Dendritic cell treated with granulocyte-macrophage colony-stimulating factor and Interleukin-4, amounts not matched to agents 40 ng/mL and 50 ng/mL, for 4 days (primary cell): ENCODE data around the gene PCGF2.

Experiments used
- H3K27ac Mint-ChIP-seq: one replicate; pipeline ENCODE4 v1.8.0; 2022; ENCODE audit warnings: mild to moderate bottlenecking, mixed read lengths
- H3K27me3 Mint-ChIP-seq: one replicate; pipeline ENCODE4 v1.8.0; 2022; ENCODE audit warnings: mild to moderate bottlenecking, mixed read lengths
- H3K36me3 Mint-ChIP-seq: one replicate; pipeline ENCODE4 v1.8.0; 2022; ENCODE audit warnings: low read depth, mixed read lengths
- H3K4me1 Mint-ChIP-seq: one replicate; pipeline ENCODE4 v1.8.0; 2022; ENCODE audit warnings: low read depth, mixed read lengths
- H3K4me3 Mint-ChIP-seq: one replicate; pipeline ENCODE4 v1.8.0; 2022; ENCODE audit warnings: mild to moderate bottlenecking, moderate library complexity, mixed read lengths
- H3K9me3 Mint-ChIP-seq: one replicate; pipeline ENCODE4 v1.8.0; 2022; ENCODE audit warnings: mixed read lengths
- intact Hi-C: fragments of 100-400 bp; cut with micrococcal nuclease; formaldehyde crosslinking; loops from one replicate; pipeline ENCODE4 v1.15.0; 2022

PCGF2 gene

DNA sequence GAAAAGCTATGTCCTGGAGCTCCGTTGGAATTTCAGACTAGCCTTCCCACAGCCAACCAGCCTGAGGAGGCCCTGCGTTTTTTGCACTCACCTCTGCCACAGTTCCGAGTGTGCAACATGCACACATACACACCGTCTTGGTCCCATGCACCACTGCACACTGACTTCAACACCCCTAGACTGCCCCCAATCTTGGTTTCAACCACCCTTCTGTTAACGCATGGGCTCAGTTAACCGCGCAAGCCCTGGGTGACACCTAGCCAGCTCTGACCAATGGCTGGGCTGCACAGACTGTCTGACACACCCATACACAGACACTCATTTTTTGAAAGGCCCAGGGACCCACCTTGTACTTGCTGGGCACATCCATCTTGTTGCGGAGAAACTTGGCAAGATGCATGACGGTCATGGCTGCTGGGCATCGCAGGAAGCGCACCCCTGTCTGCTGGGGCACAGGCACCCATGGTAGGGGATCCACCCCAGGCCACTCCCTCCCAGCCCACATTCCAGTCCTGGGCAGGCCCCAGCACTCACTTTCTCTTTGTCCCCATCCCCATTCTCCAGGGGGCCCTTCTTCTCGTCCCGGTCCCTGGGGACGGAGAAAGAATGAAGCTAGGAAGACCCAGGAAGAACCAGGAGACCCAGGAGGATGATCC, 10.0 kb downstream of the PCGF2 start:
- H3K36me3 Mint-ChIP-seq = peaks cover 16% of the 10 kb centered on the region
- H3K4me3 Mint-ChIP-seq = no peak overlapping the region
- intact Hi-C loops = loop anchor here (10.0 kb wide), 1 partner anchor 183 kb away; no protein-coding TSS in a partner anchor
- peaks cover 25% of the 10 kb centered on the region for H3K4me1 Mint-ChIP-seq
- H3K27ac Mint-ChIP-seq = no peak overlapping the region
- peaks cover 58% of the 10 kb centered on the region for H3K27me3 Mint-ChIP-seq
- no peaks in the 10 kb centered on the region for H3K9me3 Mint-ChIP-seq

DNA sequence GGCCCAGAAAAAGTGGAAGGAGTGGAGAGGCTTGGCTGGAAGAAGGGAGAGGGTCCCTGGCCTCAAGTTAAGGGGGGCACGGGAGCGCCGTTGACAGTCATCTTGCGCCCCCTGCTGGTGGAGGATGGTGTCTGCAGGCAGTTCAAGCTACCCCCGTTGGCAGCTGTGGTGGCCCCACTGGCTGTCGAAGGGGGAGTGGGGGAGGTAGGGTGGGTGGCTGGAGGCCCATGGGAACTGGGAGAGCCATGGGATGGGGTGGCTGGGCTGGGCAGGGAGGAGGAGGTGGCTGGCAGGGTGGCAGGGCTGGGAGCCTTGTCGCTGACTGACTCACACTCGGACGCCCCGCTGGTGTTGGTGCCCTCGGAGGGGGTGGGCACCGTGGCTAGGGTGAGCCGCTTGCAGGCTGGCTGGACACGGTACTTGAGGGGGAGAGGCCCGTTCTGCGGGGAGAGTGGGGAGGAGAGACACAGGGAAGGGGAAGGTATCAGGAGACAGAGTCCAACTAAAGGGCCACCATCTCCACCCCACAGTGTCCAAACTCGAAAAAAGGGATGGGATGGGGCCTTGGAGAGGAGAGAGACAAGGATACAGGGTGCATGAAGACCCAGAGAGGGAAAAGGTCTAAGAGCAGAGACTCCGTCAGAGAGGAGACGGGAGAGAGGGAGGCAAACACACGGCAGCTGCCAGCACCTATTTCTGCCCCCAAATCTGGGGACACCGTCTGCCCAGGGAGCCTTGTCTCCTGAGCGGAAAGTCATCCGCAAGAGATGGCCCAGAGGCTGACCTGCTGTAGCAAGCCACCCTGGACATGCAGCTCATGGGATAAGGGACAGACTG, 12.8 kb downstream of the PCGF2 start:
- peak overlapping the region; percentile 18 for H3K27ac Mint-ChIP-seq
- intact Hi-C loops = loop anchor here (1.0 to 10.0 kb wide), 3 partner anchors 58 to 181 kb away; no protein-coding TSS in a partner anchor
- H3K9me3 Mint-ChIP-seq = no peaks in the 10 kb centered on the region
- H3K4me3 Mint-ChIP-seq = no peak overlapping the region
- peaks cover 34% of the 10 kb centered on the region for H3K27me3 Mint-ChIP-seq
- peaks cover 48% of the 10 kb centered on the region for H3K4me1 Mint-ChIP-seq
- H3K36me3 Mint-ChIP-seq = peaks cover 36% of the 10 kb centered on the region

DNA sequence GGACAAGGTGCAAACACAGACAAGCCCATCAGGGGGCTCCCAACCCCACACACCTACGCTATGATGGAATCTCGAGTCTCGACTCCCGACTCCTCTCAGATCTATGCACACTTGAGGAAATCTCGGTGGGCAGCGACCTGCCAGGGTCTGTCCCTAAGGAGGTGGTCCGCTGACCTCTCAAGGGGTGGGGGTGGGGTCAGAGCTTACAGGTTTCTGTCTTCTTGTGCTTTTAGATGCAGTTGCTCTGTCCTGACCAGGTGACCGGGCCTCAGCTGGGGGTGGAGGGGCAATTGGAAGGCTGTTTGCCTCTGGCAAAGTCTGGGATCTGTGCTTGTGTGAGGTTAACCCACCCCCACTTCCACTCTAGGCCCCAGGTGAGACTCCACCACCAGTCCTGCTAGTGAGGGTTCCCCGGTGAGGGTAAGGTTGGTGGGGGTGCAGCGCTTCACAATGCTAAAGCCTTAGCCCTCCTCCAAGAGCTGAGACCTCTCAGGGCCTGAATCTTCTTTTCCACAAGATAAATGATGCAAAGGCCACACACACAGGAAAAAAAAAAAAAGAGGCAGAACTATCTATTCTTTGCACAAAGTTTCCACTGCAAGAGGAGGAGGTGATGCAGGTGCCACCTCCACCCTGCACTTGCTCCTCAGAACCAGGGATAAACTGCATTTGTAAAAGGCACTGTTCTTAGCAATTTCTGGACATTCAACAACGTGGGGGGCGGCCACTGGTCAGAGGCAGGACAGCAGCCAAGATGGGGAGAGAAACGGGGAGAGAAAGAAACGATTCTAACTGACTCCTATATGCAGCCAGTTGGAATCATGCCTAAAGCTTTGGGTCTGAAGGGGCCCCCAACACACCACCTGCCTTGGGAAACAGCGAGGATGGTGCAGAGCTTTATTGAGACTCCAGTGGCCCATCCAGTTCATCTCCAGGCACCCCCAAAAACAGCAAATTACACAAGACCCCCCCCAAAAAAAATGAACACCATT, 13.9 kb downstream of the PCGF2 start:
- Mint-ChIP-seq H3K27me3 (peaks cover 23% of the 10 kb centered on the region), H3K4me3 (no peak overlapping the region), H3K9me3 (no peaks in the 10 kb centered on the region), H3K36me3 (peaks cover 38% of the 10 kb centered on the region), H3K27ac (peak overlapping the region; percentile 28), H3K4me1 (peaks cover 53% of the 10 kb centered on the region)
- intact Hi-C loops = loop anchor here (2.0 to 10.0 kb wide), 2 partner anchors 65 to 179 kb away; no protein-coding TSS in a partner anchor

DNA sequence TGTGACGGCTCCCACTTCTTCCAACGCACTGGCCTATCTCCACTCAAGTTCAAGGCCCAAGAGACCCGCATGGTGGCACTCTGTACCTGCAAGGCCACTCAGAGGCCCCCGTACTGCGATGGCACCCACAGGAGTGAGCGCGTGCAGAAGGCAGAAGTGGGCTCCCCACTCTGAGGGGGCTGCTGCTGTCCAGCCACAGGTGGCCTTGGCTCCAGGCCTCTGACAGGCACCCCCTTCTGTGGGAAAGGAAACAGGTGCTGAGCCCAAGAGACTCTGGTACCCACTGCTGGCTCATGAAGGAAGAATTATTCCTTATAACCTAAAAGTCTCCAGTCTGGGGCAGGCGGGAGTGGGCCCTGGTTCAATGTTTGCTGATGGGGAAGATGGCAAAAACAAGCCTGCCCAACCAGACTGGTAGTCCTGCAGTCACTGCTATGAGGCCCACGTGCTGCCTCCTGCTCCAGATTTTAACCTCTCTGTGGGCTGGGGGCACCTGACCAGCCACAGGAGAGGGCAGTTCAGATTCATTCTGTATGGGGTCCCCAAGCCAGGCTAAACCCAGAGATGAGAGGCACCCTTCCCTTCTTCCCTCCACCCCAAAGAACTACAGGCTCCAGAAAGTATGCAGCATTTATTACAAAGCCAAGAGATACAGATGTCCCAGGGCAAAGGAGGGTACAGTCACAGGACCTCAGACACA, 14.7 kb downstream of the PCGF2 start:
- intact Hi-C loops = loop anchor here (10.0 kb wide), 1 partner anchor 179 kb away; no protein-coding TSS in a partner anchor
- no peak overlapping the region for H3K4me3 Mint-ChIP-seq
- H3K9me3 Mint-ChIP-seq = no peaks in the 10 kb centered on the region
- peaks cover 62% of the 10 kb centered on the region for H3K4me1 Mint-ChIP-seq
- peaks cover 16% of the 10 kb centered on the region for H3K27me3 Mint-ChIP-seq
- peak overlapping the region; percentile 28 for H3K27ac Mint-ChIP-seq
- H3K36me3 Mint-ChIP-seq = peaks cover 38% of the 10 kb centered on the region

DNA sequence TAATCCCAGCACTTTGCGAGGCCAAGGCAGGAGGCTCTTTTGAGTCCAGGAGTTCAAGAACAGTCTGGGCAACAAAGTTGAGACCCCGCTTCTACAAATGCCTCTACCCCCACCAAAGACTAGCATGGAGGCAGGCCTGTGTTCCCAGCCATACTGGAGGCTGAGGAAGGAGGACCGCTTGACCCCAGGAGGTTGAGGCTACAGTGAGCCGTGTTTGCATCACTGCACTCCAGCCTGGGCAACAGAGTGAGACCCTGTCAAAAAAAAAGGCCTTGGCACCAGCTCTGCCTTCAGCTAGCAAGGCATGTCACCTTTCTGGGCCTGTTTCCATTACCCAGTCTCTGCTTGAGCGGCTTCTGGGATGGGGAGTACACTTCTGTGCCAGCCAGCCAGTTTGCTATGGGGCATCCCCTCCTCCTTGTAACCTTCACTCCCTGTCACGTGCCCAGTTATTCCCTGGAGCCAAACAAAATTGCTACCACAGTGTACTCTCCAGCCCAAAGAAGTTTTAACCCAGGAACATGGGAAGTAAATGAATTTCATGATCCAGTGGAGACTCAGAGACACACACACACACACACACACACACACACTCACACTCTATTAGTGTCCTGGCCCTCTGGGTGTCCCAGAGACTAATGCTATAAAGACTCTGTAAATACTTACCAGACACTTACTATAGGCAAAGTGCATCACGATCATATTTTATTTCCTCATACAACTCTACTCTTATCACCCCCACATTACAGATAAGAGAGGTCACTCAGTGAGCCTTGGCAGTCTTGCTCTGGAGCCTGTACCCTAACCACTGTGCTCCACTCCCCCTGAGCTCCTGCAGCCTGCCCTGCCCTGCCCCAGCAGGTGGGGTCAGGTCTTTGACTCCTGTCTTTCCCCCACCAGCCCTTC, 15.5 kb downstream of the PCGF2 start:
- Mint-ChIP-seq H3K27me3 (peaks cover 10% of the 10 kb centered on the region), H3K9me3 (no peaks in the 10 kb centered on the region), H3K4me1 (peaks cover 70% of the 10 kb centered on the region), H3K4me3 (peak overlapping the region; percentile 90), H3K27ac (peak overlapping the region; percentile 89), H3K36me3 (peaks cover 46% of the 10 kb centered on the region)
- intact Hi-C loops = loop anchor here (10.0 kb wide), 1 partner anchor 178 kb away; no protein-coding TSS in a partner anchor

DNA sequence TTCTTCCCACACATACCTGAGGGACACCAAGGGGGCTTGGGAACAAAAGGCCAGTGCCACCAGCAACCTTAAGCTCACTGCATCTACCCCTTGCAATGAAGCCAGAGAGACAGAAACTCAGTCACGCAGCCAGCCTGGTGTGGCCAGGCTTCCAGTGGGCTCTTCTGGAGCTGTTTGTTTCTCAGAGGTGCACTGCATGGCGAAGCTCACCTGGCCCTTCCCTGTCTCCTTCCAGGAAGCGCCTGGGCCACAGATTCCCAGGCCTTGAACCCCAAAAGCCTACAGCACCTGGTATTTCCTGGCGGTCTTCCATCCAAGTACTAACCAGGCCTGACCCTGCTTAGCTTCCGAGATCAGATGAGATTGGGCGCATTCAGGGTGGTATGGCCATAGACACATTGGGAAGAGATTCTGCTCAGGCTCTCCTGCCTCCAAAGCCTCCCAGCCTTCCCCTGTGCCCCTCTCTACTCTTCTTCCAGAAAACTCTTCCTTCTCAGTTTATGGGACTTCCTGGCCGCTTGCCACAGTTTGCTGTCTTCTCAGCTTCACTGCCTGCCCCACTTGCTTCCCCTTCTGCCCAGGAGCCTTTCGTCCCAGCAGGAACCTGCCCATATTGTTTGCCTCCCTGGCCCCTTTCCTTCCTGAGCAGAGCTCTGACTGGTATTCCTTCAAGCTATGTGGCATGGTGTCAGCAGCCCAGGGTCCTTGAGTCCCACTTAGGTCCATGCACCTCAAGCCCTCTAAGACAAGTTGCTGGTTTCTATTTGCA, 16.4 kb downstream of the PCGF2 start:
- peak overlapping the region; percentile 89 for H3K27ac Mint-ChIP-seq
- intact Hi-C loops = loop anchor here (10.0 kb wide), 1 partner anchor 177 kb away; no protein-coding TSS in a partner anchor
- peaks cover 7% of the 10 kb centered on the region for H3K27me3 Mint-ChIP-seq
- peak overlapping the region; percentile 90 for H3K4me3 Mint-ChIP-seq
- no peaks in the 10 kb centered on the region for H3K9me3 Mint-ChIP-seq
- peaks cover 54% of the 10 kb centered on the region for H3K36me3 Mint-ChIP-seq
- H3K4me1 Mint-ChIP-seq = peaks cover 77% of the 10 kb centered on the region

DNA sequence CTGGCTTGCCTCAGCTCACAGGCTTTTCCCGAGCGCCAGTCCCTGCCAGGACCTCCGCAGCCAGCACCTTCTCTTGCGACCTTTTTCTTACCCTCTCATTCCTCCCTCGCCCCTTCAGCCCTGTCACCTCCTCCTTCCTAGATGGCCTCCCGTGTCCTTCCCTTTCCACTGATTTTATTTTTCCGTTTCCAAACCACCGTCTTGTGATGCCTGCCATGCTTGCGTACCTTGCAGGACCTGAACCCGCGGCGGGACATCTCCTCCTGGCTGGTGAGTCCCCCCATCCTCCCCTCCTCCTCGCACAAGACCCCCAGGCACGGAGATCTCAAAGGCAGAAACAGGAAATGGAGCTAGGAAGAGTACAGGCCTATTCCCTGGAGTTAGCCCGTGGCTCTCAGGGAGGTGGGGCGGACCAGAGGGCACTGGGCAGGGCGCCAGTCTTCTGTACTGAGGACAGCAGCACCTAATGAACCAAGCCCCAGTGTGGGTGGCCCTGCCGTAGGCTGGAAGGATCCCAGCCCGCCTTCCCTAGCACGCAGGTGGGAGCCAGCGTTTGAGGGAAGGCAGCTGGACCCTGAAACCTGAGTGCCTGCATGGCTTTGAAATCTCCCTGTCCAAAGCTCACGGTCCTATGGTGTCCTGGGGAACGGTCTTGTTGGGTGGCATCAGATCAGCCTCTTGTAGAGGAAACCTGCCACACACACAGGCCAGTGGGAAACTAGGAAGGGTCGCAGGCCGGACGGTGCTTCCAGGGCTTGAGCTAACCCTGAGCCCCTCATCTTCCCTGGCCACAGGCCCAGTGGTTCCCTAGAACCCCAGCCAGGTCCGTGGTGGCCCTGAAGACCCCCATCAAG, 17.4 kb downstream of the PCGF2 start:
- peaks cover 4% of the 10 kb centered on the region for H3K27me3 Mint-ChIP-seq
- peak overlapping the region; percentile 90 for H3K4me3 Mint-ChIP-seq
- no peaks in the 10 kb centered on the region for H3K9me3 Mint-ChIP-seq
- H3K36me3 Mint-ChIP-seq = peaks cover 64% of the 10 kb centered on the region
- peak overlapping the region; percentile 89 for H3K27ac Mint-ChIP-seq
- H3K4me1 Mint-ChIP-seq = peaks cover 87% of the 10 kb centered on the region
- intact Hi-C loops = loop anchor here (1.0 to 10.0 kb wide), 3 partner anchors 22 to 176 kb away; partner anchors contain the start of gene PSMB3

DNA sequence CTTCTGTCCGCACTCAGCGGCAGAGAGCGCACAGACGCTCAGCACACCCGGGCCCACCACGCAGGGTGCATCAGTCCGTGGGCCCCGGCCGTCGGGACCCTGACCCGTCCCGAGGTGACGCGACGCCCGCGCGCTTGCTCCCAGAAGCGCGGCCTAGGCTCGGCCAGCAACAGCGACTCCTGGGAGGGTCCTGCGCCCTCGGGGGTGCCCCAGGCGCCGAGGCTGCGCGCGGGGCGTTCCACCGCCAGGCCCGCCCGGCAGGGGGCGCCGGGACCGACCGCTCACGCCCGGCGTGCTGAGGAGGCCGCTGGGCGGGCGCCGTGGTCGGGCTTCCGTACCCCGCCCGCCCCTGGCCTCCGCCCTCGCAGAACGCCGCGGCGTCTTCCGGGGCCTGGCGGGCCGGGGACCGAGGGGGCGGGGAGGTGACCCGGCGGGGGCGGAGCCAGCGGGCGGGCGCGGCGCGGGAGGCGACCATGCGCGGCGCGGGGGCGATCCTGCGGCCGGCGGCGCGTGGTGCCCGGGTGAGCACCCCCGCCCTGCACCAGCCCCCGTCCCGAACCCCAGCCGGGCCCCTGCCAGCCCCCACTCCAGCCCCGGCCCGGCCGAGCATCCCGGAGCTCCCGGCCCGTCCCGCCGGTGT, 18.1 kb downstream of the PCGF2 start, which contains the start of gene CISD3:
TSS of gene CISD3 (plus strand) at position 456 of the 640 bp plus-strand sequence. CDS start at position 474, 18 bp downstream.
- H3K4me3 Mint-ChIP-seq = peak within 1 kb of the TSS; percentile 90
- intact Hi-C loops = loop anchor here (1.0 to 10.0 kb wide), 3 partner anchors 22 to 175 kb away; partner anchors contain the start of gene PSMB3
- H3K27ac Mint-ChIP-seq = peak within 1 kb of the TSS; percentile 89
- H3K36me3 Mint-ChIP-seq = peaks cover 71% of the 10 kb centered on the region
- H3K27me3 Mint-ChIP-seq = no peaks in the 10 kb centered on the region
- H3K9me3 Mint-ChIP-seq = no peaks in the 10 kb centered on the region
- peaks cover 86% of the 10 kb centered on the region for H3K4me1 Mint-ChIP-seq

DNA sequence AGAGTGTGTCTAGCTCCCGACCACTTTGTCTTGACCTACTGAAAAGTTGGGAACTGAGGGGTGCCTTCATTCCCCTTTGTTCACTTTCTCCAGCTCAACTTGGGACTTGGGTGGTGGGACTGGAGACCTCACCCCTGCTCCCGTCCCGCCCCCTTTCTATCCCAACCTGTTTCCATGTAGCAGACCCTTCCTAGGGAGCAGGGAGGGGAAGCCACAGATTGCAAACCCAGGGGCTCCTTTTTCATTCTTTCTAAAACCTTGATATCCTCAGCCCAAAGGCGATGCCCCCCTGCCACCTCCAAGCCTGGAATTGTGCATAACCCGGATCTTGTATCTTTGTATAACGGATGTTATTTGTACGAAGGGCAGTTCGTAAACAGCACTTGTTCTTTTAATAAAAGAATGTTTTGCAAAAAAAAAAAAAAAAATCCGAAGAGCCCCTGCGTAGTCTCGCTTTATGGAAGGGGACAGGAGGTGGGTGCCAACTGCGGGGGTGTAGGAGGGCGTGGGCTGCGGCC, 18.7 kb downstream of the PCGF2 start:
- Mint-ChIP-seq H3K27ac (peak overlapping the region; percentile 79), H3K9me3 (no peaks in the 10 kb centered on the region), H3K27me3 (no peaks in the 10 kb centered on the region), H3K4me3 (peak overlapping the region; percentile 46), H3K36me3 (peaks cover 74% of the 10 kb centered on the region), H3K4me1 (peaks cover 88% of the 10 kb centered on the region)
- intact Hi-C loops = no loop called here

DNA sequence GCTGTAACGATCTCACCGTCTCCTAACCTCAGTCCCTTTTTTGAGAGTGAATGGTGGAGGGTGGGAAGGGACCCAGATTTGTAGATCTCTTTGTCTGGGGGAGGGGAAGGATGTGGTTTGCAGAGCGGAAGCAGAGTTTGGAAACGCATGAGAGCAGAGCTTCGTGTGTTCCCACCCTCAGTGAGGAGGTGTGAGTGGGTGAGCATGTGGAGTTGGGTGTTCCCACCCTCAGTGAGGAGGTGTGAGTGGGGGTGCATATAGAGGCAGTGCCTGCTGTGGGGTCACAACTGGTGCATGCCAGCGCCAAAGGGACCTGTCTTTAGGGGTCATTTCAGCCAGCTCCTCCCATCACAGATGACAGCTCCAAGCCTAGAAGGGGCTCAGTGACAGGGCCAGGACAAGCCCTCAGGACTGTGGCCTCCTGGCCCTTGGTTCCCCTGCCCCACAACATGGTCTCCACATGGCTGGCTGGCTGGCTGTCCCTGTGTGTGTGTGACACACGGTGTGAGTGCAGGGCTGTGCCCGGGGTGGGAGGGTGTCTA, 19.8 kb downstream of the PCGF2 start:
- intact Hi-C loops = no loop called here
- Mint-ChIP-seq H3K4me1 (peaks cover 87% of the 10 kb centered on the region), H3K27ac (peak overlapping the region; percentile 79), H3K27me3 (no peaks in the 10 kb centered on the region), H3K9me3 (no peaks in the 10 kb centered on the region), H3K4me3 (peak overlapping the region; percentile 5), H3K36me3 (peaks cover 72% of the 10 kb centered on the region)
